GM04503 (cell line): ENCODE data around the gene TMEM128.
A peak's percentile ranks its signal among the peaks of the same experiment; 100 is the strongest.
"Not testable (repeated sequence)": the region's sequence is repeated elsewhere in the genome, so short reads cannot be mapped to it uniquely, and the experiment has no call there.

Experiments
- DNase-seq: peaks from one replicate; pipeline ENCODE4 v3.0.0-alpha.2; 2012; ENCODE audit warnings: low read depth

TMEM128 gene

GRCh38 chr4:4254666-4255065 lies 6.6 kb upstream of the TMEM128 start:
- no peak for DNase-seq

- DNase-seq = no peak
Observed at GRCh38 chr4:4254199-4254598, 6.2 kb upstream of the TMEM128 start.

GRCh38 chr4:4249866-4250265 lies 1.8 kb upstream of the TMEM128 start:
- DNase-seq = no peak

- DNase-seq = not testable (repeated sequence)
Observed at GRCh38 chr4:4249342-4249741, 1.3 kb upstream of the TMEM128 start.

- no peak for DNase-seq
Observed at GRCh38 chr4:4248885-4249203, 821 bp upstream of the TMEM128 start.

GRCh38 chr4:4247696-4248028 lies 361 bp downstream of the TMEM128 start:
- DNase-seq = no peak

GRCh38 chr4:4245172-4245571 lies 2.9 kb downstream of the TMEM128 start:
- no peak for DNase-seq

GRCh38 chr4:4239551-4239950 lies 8.5 kb downstream of the TMEM128 start:
- not testable (repeated sequence) for DNase-seq

GRCh38 chr4:4233610-4234009 lies 14.4 kb downstream of the TMEM128 start:
- DNase-seq = no peak

- DNase-seq = no peak
Observed at GRCh38 chr4:4228356-4228668, 19.7 kb downstream of the TMEM128 start.

- DNase-seq = no peak
Observed at GRCh38 chr4:4227510-4228355, 20.3 kb downstream of the TMEM128 start.

GRCh38 chr4:4226606-4227438 lies 21.2 kb downstream of the TMEM128 start, which contains the start of gene OTOP1:
TSS of gene OTOP1 (minus strand) at chr4:4226929. CDS start at chr4:4226864, 65 bp downstream.
- DNase-seq = no peak

- DNase-seq = no peak
Observed at GRCh38 chr4:4225915-4226605, 22.0 kb downstream of the TMEM128 start.

- DNase-seq = no peak
Observed at GRCh38 chr4:4217113-4217512, 30.9 kb downstream of the TMEM128 start.

GRCh38 chr4:4216648-4217047 lies 31.4 kb downstream of the TMEM128 start:
- peak; percentile 1 for DNase-seq

- DNase-seq = not testable (repeated sequence)
Observed at GRCh38 chr4:4213674-4214073, 34.3 kb downstream of the TMEM128 start.

- no peak for DNase-seq
Observed at GRCh38 chr4:4206204-4206603, 41.8 kb downstream of the TMEM128 start.

GRCh38 chr4:4204401-4204745 lies 43.6 kb downstream of the TMEM128 start:
- DNase-seq = no peak

- no peak for DNase-seq
Observed at GRCh38 chr4:4203688-4204400, 44.2 kb downstream of the TMEM128 start.

- no peak for DNase-seq
Observed at GRCh38 chr4:4202510-4202909, 45.5 kb downstream of the TMEM128 start.

GRCh38 chr4:4200624-4201023 lies 47.4 kb downstream of the TMEM128 start:
- DNase-seq = no peak

GRCh38 chr4:4195354-4195753 lies 52.7 kb downstream of the TMEM128 start:
- DNase-seq = no peak
